ENCODE data around the gene NDUFS1.
"Not testable (repeated sequence)": the region's sequence is repeated elsewhere in the genome, so short reads cannot be mapped to it uniquely, and the experiment has no call there.

The NDUFS1 gene

GRCh38 chr2:206079699-206080465 is 79.4 kb downstream of the NDUFS1 start:
- Histone ChIP-seq H3K27ac (no peak overlapping the region), H3K4me3 (no peak overlapping the region)
- TF ChIP-seq CTCF (IDR thresholded peaks at IDR 0.05) = no peak
- no peak for DNase-seq (ENCODE audit: low spot score)

DNA sequence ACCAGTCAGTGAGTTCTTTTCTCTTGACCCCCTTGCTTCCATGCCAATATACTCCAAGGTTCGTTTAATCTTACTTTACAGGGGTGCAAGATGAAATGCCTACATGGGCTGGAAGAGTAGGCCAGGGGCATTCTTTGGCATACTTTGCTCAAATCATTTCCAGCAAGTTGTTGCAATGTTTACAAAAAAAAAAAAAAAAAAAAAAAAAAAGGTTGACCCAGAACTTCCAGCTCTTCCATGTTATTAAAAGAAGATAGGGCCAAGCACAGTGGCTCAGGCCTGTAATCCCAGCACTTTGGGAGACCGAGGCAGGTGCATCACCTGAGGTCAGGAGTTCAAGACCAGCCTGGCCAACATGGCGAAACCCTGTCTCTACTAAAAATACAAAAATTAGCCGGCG is 81.4 kb downstream of the NDUFS1 start:
- DNase-seq (ENCODE audit: low spot score); H3K27ac ChIP-seq: not testable (repeated sequence)

GRCh38 chr2:206075113-206075512 is 84.1 kb downstream of the NDUFS1 start:
- no peak for TF ChIP-seq CTCF (IDR thresholded peaks at IDR 0.05)
- no peak for DNase-seq (ENCODE audit: low spot score)

More for the DNA sequence above, 81.4 kb downstream of the NDUFS1 start:
- H3K4me3 ChIP-seq = not testable (repeated sequence)

DNA sequence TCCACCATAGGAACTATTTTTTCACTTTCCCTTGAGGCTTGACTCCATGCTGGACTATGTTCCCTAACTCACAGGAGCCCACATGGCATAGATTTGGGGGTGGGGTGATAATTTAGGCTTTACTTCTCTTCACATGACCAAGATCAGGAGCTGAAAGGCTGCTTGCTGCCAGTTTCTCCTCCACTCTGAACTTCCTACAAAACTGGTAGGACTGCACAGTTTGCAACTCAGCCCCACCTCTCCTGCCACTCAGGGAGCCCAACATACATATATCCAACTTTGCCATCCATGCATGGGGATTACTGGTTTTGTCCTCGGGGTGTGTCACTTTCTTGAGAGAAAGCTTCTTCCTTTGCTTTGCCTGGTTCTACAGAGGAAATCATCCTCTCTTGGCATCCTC is 87.4 kb downstream of the NDUFS1 start:
- TF ChIP-seq CTCF (IDR thresholded peaks at IDR 0.05) = no peak
- DNase-seq (ENCODE audit: low spot score) = no peak
- H3K27ac ChIP-seq = no peak overlapping the region
- no peak overlapping the region for H3K4me3 ChIP-seq

More at GRCh38 chr2:206075113-206075512, 84.1 kb downstream of the NDUFS1 start:
- H3K4me3 ChIP-seq = no peak overlapping the region
- H3K27ac ChIP-seq = no peak overlapping the region

DNA sequence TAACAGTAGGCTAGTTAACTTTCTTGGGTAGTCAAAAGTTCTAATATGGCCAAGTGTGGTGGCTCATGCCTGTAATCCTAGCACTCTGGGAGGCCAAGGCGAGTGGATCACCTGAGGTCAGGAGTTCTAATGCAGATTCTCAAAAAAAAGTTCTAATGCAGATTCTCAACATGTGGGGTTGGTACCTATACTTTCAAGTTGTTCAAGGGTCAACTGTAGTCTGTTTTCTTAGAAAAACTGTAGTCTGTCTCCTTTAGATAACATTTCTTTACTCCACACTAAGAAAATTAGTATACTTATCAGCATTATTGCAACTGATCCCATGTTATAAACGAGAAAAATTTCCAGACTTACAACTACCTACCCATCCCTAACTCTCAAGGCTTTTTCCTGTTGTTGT is 89.8 kb downstream of the NDUFS1 start:
- DNase-seq (ENCODE audit: low spot score) = no peak
- Histone ChIP-seq H3K27ac (no peak overlapping the region), H3K4me3 (no peak overlapping the region)
- TF ChIP-seq CTCF (IDR thresholded peaks at IDR 0.05) = no peak

DNA sequence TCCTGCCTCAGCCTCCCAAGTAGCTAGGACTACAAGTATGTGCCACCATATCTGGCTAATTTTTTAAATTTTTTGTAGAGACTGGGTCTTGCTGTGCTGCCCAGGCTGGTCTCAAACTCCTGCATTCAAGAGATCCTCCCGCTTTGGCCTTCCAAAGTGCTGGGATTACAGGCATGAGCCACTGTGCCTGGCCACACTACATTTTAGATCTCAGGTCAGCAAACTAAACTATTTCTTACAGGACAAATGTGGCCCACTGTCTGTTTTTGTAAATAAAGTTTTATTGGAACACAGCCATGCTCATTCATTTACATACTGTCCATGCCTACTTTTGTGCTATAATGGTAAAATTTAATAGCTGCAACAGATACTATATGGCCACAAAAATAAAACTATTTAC is 91.0 kb downstream of the NDUFS1 start:
- Histone ChIP-seq H3K4me3 (no peak overlapping the region), H3K27ac (no peak overlapping the region)
- TF ChIP-seq CTCF (IDR thresholded peaks at IDR 0.05) = no peak
- DNase-seq (ENCODE audit: low spot score) = no peak

Data from coronary artery (tissue), 2 donors.